ENCODE results near the gene TRMO. TPM values are rescaled to one million over a fixed set of nuclear protein-coding genes. Genes with fewer than 3 reads are reported as not detected.
A peak's percentile ranks its signal among the peaks of the same experiment; 100 is the strongest.

The TRMO gene
- total and polyA plus RNA-seq, 8 donors: 5.1 to 9.4 (median 6.5) TPM

- FAIRE-seq (no peak), ATAC-seq (no peak), DNase-seq (no peak)
- no peaks in the 10 kb centered on the region for H3K4me1 ChIP-seq
- TF ChIP-seq CTCF (IDR thresholded peaks at IDR 0.05): no peak
- WGBS, 2 donors: 93 to 98% methylated on average over 2 of the region's 2 CpGs
- intact Hi-C loops (cut with DNase I): no loop called here
- H3K36me3 ChIP-seq: peaks cover 0 to 57% (median 4%) of the 10 kb centered on the region in 3 donors
- H3K4me3 ChIP-seq: no peak overlapping the region
- no peaks in the 10 kb centered on the region for H3K27me3 ChIP-seq
- no peak overlapping the region for H3K27ac ChIP-seq
- no peaks in the 10 kb centered on the region for H3K9me3 ChIP-seq
Observed at GRCh38 chr9:97911528-97911927, 10.8 kb downstream of the TRMO start.

GRCh38 chr9:97910357-97910756, 11.9 kb downstream of the TRMO start:
- no peak for TF ChIP-seq CTCF (IDR thresholded peaks at IDR 0.05)
- ATAC-seq: no peak
- FAIRE-seq: no peak
- Histone ChIP-seq H3K4me1 (no peaks in the 10 kb centered on the region), H3K4me3 (no peak overlapping the region), H3K36me3 (peaks cover 0 to 57% (median 4%) of the 10 kb centered on the region in 3 donors), H3K9me3 (no peaks in the 10 kb centered on the region), H3K27me3 (no peaks in the 10 kb centered on the region), H3K27ac (no peak overlapping the region)
- 83 to 92% methylated on average over 6 of the region's 6 CpGs for WGBS, 2 donors
- intact Hi-C loops (cut with DNase I): no loop called here
- no peak for DNase-seq

- DNase-seq (no peak), ATAC-seq (peak in 3 of 4 donors; percentile 19 to 46 (median 43)), FAIRE-seq (no peak)
- Histone ChIP-seq H3K27me3 (no peaks in the 10 kb centered on the region), H3K4me3 (no peak overlapping the region), H3K4me1 (no peaks in the 10 kb centered on the region), H3K9me3 (no peaks in the 10 kb centered on the region), H3K27ac (peak overlapping the region in 1 of 4 donors; percentile 18), H3K36me3 (peaks cover 0 to 61% (median 8%) of the 10 kb centered on the region in 3 donors)
- WGBS, 2 donors: 86 to 90% methylated on average over 1 of the region's 1 CpG
- intact Hi-C loops (cut with DNase I): no loop called here
- no peak for TF ChIP-seq CTCF (IDR thresholded peaks at IDR 0.05)
Observed at GRCh38 chr9:97908705-97909104, 13.6 kb downstream of the TRMO start.

- no peak for TF ChIP-seq CTCF (IDR thresholded peaks at IDR 0.05)
- FAIRE-seq (no peak), DNase-seq (no peak), ATAC-seq (no peak)
- H3K9me3 ChIP-seq: no peaks in the 10 kb centered on the region
- intact Hi-C loops (cut with DNase I): no loop called here
- H3K36me3 ChIP-seq: peaks cover 0 to 50% (median 6%) of the 10 kb centered on the region in 3 donors
- 82 to 88% methylated on average over 5 of the region's 5 CpGs for WGBS, 2 donors
- H3K27ac ChIP-seq: peak overlapping the region in 2 of 4 donors; percentile 24 to 28
- no peaks in the 10 kb centered on the region for H3K4me1 ChIP-seq
- H3K4me3 ChIP-seq: no peak overlapping the region
- H3K27me3 ChIP-seq: no peaks in the 10 kb centered on the region
Observed at GRCh38 chr9:97907632-97908031, 14.7 kb downstream of the TRMO start.

GRCh38 chr9:97907046-97907445, 15.3 kb downstream of the TRMO start:
- intact Hi-C loops (cut with DNase I): no loop called here
- 88 to 94% methylated on average over 3 of the region's 3 CpGs for WGBS, 2 donors
- no peaks in the 10 kb centered on the region for H3K9me3 ChIP-seq
- TF ChIP-seq CTCF (IDR thresholded peaks at IDR 0.05): no peak
- H3K27me3 ChIP-seq: no peaks in the 10 kb centered on the region
- DNase-seq: no peak
- ATAC-seq: peak in 1 of 4 donors; percentile 48
- FAIRE-seq: no peak
- H3K4me1 ChIP-seq: no peaks in the 10 kb centered on the region
- no peak overlapping the region for H3K4me3 ChIP-seq
- H3K27ac ChIP-seq: peak overlapping the region in 2 of 4 donors; percentile 24 to 28
- peaks cover 0 to 46% (median 6%) of the 10 kb centered on the region in 3 donors for H3K36me3 ChIP-seq
